ENCODE results near the gene PRTN3.

The PRTN3 gene

GRCh38 chr19:803686-804418, 36.9 kb upstream of the PRTN3 start:
- DNase-seq, result no peak

GRCh38 chr19:804419-805165, 36.2 kb upstream of the PRTN3 start:
- DNase-seq, result no peak

- DNase-seq, result no peak
Measured at GRCh38 chr19:805166-805551, 35.6 kb upstream of the PRTN3 start.

DNA sequence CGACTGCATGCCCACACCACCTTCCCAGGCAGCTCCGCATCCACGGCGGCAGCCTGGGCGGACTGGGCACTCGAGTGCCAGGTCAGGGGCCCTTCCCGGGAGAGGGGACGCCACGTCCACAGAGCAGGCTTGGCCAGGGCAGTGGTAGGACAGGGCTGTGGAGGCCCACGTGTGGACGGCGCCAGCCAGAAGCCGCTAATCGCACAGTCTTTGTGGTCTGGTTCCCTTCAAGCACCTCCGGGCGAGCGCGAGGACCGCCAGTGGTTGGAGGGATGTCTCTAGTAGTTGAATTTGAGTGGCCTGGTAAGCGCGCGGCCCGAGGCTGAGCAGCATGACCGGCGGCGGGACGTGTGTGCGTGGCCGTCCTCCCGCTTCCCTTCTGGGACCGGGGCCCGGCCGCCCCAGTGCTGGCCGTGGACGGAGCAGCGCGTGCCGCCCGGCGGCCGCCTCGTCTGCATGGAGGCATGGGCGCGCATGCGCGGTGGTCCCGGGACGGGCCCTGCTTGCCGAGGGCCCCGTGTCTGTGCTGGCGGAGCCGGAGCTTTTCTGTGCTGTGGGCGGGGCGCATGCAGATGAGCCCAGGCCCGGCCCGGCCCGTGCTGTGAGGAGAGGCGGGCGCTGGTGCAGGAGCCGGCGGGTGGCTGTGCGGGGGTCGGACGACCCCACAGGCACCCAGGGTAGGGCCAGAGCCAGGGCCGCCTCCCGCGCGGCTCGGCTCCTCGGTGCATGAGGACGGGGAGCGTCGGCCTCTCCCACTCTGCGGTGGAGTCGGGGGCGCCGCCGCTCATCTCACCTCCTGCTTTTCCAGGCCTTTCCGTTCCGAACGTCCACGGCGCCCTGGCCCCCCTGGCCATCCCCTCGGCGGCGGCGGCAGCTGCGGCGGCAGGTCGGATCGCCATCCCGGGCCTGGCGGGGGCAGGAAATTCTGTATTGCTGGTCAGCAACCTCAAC, 34.9 kb upstream of the PRTN3 start:
- no peak for DNase-seq

DNA sequence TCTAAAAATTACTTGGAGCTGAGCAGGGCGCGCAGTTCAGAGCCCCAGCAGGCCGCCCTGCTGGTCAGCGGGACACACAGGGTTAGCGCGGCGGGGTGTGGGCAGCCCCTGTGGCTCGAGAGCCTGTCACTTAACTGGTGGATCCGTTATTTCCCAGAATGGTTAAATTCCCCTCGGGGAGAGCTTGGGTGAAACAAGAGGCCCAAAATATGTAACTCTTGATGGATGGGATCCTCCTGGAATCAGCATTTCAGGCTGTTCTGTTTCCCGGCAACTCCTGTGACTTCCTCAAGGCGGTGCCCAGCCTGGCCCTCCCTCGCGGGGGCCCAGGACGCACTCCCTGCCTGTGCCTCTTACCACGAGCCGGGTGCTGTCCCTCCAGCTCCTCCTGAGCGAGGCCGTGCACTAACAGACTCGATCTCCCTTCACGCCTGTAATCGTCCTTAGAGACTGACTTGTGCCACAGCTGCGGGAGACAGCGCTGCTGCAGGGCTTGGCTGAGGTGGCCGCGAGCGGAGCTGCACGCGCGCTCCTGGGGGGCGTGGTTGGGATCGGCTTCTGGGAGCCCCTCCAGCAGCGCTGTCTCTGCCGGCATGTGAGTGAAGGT, 33.9 kb upstream of the PRTN3 start:
- no peak for DNase-seq

DNA sequence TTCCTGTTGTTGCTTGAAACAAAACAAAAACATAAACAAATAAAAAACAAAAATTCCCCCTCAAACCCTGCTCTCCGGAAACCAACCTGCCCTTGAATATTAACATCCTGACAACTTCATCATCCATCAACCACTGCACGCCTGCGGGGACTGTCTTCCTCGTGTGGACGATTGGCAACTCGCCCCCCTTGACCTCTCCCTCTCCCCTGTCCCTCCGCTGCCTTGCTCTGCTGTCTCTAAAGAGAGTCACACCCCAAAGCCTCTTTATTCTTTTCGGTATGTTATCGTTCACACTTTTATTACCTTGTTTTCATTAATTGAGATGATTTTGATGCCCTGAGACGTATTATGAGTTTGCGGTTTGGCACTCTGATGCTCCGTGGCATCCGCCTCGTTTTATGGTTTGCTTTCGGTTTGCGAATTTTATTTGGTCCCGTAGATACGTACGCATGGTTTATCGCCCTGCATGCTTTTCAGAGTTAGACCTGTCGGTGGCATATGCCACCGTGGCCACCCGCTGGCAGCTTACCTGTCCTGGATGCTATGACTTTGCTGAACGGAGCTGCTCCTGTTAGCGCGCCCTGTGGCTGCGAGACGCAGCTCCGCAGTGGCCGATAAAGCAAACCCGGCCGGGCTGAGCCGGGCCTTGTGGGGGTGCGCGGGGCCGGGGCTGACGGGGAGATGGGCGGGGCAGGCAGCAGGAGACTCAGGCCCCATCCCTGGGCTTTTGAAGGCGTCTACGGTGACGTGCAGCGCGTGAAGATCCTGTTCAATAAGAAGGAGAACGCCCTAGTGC, 33.0 kb upstream of the PRTN3 start:
- no peak for DNase-seq

GRCh38 chr19:808423-808775, 32.4 kb upstream of the PRTN3 start:
- DNase-seq, result no peak

DNA sequence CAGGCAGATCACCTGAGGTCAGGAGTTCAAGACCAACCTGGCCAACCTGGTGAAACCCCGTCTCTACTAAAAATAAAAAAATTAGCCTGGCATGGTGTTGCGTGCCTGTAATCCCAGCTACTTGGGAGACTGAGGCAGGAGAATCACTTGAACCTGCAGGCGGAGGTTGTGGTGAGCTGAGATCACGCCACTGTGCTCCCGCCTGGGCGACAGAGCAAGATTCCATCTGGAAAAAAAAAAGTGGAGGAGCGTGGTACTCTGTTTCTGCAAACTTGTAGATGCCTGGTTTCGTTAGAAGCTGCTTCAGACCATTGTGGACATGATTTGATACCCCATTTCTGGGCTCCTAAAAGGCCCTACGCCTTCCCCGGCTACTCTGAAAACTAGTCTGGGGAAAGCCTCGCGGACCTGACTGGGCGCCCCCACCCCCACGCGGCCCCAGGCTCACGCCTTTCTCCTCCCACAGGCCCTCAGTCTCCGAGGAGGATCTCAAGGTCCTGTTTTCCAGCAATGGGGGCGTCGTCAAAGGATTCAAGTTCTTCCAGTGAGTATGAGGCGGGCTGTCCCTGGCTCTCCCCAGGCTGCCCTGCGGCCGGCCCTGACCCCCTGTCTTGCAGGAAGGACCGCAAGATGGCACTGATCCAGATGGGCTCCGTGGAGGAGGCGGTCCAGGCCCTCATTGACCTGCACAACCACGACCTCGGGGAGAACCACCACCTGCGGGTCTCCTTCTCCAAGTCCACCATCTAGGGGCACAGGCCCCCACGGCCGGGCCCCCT, 30.5 kb upstream of the PRTN3 start:
- DNase-seq, result no peak

GRCh38 chr19:810883-811489, 29.8 kb upstream of the PRTN3 start:
- no peak for DNase-seq

GRCh38 chr19:811506-812048, 29.2 kb upstream of the PRTN3 start:
- no peak for DNase-seq

DNA sequence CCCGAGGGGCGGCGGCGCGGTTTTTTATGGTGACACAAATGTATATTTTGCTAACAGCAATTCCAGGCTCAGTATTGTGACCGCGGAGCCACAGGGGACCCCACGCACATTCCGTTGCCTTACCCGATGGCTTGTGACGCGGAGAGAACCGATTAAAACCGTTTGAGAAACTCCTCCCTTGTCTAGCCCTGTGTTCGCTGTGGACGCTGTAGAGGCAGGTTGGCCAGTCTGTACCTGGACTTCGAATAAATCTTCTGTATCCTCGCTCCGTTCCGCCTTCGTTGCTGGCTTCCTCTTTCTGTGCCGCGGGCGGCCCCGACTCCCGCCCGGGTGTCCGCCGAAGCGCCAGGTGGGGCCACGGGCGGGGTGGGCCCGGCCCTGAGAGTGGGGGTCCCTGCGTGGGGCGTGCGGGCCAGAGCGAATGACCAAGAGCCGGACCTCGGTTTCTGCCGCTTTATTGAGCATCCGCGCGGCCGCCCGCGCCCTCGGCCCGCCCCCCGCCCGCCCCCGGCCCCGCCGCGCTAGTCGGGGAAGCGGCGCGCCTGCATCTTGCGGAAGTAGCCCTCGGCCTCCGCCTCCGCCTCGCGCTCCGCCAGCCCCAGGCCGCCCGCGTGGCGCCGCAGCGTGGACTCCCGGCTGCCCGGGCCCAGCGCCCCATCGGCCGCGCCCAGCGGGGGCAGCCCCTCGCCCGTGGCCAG, 28.6 kb upstream of the PRTN3 start:
- DNase-seq, result no peak

- DNase-seq, result no peak
Measured at GRCh38 chr19:812747-813218, 28.0 kb upstream of the PRTN3 start.

DNA sequence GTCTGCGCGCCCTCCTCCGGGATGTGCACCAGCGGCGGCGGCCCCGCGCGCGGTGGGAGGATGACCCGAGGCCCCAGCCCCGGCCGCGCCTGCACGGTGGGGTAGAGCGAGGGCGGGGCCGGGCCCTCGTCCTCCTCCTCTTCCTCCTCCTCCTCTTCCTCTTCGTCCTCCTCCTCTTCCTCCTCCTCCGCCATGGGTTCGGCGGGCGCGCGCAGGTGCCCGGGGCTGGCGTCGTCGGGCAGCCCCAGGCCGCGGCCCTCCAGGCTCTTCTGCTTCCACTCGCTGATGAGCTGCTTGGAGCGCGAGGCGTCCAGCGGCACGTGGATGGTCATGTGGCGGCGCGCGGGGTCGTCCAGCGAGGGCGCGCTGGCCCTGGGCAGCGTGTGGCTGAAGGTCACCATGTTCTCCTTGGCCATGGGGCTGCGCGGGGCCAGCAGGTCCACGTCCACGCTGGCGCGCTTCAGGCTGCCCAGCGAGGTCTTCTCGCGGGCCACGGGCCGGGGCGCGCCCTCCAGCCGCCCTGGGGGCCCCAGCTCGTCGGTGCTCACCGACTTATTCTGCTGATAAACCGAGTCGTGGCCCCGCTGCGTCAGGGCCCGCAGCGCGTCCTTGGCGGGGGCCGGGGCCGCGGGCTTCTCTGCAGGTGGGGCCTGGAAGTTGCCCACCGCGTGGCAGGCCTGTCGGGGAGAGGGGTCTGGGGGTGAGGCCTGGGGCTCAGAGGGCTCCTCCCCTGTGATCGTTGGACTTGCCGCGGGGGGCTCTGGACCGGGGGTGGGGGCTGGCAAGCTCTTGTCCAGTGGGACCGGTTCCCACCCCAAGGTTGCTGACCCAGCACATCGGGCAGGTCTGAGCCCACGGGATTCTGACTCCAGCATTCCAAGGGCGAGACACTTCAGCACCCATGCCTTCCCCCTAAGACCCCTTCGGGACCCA, 27.3 kb upstream of the PRTN3 start:
- no peak for DNase-seq

DNA sequence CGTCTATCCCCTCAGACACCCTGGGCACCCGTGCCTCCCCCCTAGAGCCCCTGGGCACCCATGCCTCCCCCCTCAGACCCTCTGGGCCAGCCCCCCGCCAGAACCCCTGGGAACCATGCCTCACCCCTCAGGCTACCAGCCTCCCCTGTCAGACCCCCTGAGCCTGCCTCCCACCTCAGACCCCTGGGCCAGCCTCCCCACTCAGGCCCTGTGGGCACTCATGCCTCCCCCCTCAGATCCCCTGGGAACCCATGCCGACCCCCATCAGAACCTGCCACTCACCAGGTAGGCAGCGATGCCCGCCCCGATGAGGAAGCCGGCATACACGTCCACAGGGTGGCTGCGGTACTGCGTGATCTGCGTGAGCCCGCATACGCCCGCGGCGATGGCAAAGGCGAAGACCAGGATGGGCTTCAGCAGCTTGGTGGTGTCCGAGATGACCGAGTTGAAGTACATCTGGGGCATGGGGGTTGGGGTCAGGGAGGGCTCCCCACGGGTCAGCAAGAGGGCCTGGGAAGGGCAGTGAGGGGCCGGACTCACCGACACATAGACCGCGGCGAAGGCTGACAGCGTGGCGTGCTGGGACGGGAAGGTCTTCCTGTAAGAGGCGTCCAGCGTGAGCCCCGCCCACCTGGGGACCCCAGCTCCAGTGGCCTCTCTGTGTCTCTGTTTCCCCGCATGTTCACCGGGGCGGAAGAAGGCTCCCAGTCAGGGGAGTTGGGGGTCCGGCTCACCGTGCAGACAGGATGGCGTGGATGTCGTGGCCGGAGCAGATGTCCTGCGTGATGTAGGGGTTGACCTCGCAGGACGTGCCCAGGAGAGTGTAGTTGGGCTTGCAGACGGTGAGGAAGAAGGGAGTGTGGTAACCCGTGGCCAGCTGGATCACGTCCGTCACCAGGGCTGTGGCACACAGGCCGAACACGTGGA, 26.4 kb upstream of the PRTN3 start:
- no peak for DNase-seq

GRCh38 chr19:815079-815774, 25.6 kb upstream of the PRTN3 start:
- no peak for DNase-seq

DNA sequence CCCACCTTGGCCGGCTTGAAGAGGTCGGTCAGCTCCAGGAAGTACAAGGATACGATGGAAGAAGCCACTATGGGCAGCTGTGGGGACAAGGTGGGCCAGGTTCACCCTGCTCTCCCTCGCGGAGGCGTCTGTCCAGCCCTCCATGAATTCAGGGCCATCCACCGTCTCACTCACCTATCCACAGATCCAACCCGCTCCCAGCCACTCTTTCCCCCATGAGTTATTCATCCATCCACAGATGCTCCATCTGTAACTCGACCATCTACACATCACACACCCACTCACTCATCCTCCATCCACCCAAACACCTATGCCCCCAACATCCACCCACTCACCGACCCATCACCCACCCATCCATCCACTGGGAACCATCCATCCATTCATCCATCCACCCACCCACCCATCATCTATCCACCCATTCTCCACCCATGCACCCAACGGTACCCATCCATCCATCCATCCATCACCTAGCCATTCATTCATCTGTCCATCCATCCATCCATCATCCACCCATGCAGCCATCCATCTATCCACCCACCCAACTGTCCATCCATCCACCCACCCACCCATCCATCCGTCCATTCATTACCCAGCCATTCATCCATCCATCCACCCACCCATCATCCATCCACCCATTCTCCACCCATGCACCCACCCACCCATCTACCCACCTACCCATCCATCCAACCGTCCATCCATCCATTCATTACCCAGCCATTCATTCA, 24.9 kb upstream of the PRTN3 start:
- DNase-seq, result no peak

Measured in kidney glomerular epithelial cell (primary cell).